ENCODE results near the gene ZNF341.
A peak's percentile ranks its signal among the peaks of the same experiment; 100 is the strongest.

Gene ZNF341

GRCh38 chr20:33732166-33732970 lies 572 bp downstream of the ZNF341 start:
- peak; percentile 93 for DNase-seq

DNA sequence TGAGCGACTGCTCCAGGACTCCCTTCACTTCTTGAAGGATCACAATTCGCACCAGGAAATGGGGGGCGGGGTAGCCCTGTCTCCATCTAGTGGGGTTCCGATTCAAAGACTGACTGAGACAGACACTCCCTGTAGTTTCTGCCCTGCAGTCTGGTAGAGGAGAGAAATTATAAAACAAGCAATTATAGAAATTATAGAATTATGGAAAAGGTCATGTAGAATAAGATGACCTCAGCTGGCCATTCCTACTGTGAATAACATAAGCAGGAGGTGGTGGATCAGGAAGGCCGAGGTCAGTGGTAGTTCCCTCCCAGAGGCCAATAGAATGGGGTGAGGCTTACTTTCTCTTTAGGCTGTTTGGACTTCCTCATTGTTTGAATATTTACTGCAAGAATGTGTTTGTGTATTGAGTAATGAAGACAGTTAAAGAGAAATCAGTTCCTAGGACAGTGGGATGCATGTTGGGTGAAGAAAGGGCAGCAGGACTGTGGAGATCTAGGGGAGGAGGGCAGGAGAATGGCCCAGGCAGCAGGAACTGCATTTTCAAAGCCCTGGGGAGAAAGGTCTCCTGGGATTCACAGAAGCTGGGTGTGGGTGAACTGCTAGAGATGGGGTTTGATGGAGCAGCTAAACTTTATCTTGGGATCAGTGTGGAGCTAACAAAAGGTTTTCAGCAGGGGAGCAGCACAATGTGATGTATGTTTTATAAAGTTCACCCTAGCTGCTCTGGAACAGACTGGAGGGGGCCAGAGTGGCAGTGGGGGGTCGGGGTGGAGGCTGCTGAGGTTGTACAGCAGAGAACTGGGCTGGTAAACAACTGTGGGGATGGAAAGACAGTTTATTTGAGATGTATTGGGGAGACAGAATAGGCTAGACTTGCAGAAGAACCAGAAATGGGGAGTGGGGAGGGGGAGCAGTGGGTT lies 2.1 kb downstream of the ZNF341 start:
- no peak for DNase-seq

GRCh38 chr20:33736962-33737361 lies 5.2 kb downstream of the ZNF341 start:
- no peak for DNase-seq

- DNase-seq, result no peak
Observed at GRCh38 chr20:33739493-33739892, 7.7 kb downstream of the ZNF341 start.

- DNase-seq, result no peak
Observed at GRCh38 chr20:33740189-33740588, 8.4 kb downstream of the ZNF341 start.

- no peak for DNase-seq
Observed at GRCh38 chr20:33744181-33744580, 12.4 kb downstream of the ZNF341 start.

GRCh38 chr20:33744773-33745385 lies 13.1 kb downstream of the ZNF341 start:
- DNase-seq, result no peak

GRCh38 chr20:33746325-33746998 lies 14.7 kb downstream of the ZNF341 start:
- DNase-seq, result no peak

DNA sequence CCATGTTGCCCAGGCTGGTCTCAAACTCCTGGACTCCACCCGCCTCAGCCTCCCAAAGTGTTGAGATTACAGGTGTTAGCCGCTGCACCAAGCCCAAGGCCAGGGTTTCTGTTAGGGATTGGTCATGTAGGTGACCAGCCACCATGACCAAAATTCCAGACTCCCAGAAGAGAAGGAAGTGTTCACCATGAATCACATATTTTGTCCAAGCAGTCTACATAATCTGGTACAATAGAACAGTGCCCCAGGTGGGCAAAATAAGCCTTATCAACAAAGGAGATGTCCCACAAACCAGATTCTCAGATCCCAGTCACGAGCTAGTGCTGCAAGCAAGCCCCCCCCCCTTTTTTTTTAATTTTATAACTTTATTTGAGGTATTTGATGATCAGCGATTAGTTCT lies 20.0 kb downstream of the ZNF341 start:
- no peak for DNase-seq

DNA sequence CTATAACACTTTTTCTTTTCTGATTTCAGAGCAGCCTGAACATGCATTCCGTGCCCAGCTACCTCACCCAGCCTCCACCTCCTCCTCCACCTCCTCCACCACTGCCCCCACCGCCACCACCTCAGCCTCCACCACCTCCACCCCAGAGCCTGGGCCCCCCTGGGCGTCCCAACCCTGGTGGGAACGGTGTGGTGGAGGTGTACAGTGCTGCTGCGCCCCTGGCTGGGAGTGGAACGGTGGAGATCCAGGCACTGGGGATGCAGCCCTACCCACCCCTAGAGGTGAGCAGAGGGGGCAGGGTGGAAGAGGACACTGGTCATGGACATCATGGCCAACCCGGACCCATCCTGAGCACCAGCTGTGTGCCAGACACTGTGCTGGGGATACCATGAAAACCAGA lies 21.3 kb downstream of the ZNF341 start:
- DNase-seq, result no peak

DNA sequence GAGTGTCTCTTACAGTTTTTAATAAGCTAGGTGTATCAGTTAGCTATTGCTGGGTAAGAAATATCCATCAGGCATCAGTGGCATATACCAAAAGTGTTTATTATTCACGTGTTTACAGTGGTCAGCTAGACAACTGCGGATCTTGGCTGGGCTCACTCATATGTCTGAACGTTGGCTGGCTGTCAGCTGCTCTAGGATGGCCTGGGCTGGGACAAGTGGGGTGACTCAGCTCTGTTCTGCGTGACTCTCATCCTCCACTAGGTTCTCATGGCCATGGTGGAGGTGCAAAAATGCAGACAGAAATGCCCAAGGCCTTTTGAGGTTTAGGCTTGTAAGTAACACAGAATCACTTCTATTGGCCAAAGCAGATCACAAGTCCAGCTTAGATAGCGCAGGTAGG lies 22.0 kb downstream of the ZNF341 start:
- peak; percentile 68 for DNase-seq

DNA sequence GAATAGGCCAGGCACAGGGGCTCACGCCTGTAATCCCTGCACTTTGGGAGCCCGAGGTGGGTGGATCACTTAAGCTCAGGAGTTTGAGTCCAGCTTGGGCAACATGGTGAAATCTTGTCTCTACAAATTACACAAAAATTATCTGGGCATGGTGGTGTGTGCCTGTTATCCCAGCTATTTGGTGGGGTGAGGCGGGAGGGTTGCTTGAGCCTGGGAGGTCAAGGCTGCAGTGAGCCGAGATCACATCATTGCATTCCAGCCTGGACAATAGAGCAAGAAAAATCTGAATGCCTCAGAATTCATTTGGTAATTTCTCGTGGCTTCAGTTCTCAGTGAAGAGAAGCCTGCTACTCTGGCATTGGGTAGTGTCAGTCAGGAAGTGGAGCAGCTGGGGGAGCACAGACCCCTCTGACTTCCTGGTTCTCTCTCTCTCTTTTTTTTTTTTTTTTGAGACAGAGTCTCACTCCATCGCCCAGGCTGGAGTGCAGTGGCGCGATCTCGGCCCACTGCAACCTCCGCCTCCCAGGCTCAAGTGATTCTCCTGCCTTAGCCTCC lies 24.2 kb downstream of the ZNF341 start:
- peak; percentile 51 for DNase-seq

DNA sequence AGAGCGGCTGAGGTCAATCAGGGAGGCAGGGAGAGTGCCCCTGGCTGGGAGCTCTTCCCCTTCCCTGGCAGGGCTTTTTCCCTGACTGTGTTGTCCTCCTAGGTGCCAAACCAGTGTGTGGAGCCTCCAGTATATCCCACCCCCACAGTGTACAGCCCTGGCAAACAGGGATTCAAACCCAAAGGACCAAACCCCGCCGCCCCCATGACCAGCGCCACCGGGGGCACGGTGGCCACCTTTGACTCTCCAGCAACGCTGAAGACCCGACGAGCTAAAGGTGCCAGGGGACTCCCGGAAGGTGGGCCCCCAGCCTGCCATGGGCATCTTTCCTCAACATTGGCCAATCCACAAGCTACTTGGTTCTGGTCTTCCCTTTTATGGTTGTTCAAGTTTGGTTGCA lies 25.2 kb downstream of the ZNF341 start:
- no peak for DNase-seq

DNA sequence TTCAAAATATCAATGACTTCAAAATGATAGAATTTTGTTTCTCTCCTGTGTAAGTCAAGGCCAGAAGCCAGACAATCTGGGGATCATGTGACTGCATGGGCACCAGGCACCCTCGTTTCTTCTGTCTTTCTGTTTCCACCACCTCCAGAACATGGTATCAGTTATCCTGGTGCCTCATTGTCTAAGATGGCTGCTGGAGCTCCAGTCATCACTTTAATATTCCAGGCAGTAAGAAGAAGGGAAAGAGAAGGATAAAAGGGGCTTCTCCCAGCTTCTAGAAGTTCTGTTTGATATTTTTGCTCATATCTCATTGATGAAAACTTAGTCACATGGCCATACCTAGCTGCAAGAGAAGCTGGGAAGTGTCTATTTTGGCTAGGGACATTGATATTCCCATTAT lies 25.7 kb downstream of the ZNF341 start:
- DNase-seq, result no peak

DNA sequence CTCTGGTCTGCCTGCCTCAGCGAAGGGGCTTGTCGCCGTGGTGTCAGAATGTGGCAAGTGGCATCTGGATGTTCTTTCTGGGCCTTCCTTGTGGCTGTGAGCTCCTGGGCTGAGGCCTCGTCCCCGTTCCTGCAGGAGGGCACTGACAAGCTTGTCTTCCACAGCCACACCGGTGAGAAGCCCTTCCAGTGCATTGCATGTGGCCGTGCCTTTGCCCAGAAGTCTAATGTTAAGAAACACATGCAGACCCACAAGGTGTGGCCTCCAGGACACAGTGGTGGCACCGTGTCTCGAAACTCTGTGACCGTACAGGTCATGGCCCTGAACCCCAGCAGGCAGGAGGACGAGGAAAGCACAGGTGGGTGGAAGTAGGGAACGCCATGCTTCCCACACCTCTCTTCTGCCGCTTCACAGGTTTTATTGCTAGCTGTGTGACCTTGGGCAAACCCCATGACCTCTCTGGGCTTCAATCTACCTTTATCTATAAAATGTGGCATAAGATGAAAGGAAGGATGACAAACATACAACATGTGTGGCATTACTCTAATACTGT lies 30.0 kb downstream of the ZNF341 start:
- DNase-seq, result no peak

DNA sequence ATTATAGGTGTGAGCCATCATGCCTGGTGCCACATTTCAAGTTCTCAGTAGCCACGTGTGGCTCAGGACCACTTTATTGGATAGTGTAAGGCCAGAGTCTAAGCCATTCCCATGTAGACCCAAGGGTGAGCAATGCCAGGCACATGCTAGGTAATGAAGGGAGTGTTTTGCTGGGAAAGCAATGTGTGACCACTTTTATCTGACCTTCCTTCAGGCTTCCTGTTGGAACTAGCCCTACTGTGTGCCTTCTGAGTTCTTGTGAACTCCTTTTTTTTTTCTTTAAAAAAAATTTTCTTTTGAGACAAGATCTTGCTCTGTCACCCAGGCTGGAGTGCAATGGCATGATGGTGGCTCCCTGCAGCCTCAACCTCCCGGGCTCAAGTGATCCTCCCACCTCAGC lies 33.3 kb downstream of the ZNF341 start:
- no peak for DNase-seq

DNA sequence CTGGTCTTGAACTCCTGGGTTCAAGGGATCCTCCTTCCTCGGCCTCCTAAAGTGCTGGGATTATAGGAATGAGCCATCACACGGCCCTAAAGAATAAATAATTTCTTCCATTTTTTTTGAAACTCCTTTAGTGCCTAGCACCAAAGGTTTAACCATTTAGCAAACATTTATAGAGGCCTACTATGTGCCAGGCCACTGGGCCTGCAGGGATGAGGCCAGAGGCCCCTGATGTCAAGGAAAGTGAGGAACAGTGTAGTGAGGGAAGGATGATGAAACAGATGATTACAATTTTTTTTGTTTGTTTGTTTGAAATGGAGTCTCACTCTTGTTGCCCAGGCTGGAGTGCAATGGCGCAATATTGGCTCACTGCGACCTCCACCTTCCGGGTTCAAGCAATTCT lies 33.8 kb downstream of the ZNF341 start:
- DNase-seq, result no peak

DNA sequence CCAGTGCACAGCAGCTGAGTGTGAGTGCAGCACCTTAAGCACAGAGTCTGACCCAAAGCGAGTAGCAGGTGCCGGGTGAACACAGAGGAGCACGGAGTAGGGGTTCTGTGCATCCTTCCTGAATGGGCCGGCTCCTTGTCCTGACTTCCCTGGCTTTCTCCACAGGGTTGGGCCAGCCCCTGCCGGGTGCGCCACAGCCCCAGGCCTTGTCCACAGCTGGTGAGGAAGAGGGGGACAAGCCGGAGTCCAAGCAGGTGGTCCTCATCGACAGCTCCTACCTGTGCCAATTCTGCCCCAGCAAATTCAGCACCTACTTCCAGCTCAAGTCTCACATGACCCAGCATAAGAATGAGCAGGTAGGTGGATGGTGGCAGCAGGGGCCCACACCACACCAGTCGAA lies 34.9 kb downstream of the ZNF341 start:
- DNase-seq, result no peak

DNA sequence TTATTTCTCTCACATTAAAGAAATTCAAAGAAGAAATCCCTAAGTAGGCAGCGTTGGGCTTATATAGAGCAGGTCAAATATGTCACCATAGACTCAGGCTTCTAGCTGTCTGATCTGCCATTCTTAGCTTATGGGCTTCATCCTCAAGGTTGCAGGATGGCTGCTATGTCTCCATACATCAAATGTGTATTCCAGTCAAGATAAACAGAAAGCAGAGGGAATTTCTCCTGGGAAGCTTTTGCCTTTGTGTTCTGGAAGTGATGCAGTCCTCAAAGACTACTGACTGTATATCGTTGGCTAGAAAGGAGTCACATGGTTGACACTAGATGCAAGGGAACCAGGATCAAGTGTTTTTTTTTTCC lies 36.0 kb downstream of the ZNF341 start:
- no peak for DNase-seq

DNA sequence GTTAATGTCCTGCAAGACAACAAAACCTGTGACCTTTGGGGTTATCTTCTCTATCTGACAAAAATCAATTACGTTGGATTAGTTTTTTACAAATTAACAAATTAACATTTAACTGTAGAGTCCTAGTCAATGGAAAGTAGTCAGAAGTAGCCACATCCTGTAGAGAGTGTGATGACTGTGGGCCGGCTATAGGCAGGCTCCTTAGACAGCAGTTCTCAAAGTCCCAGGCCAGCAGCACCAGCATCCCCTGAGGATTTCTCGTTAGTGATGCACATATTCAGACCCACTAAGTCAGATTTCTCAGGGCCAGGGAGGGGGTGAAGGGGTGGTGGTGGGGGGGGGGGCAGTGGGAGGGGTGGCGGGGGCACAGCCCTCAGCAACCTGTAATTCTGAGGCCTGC lies 37.2 kb downstream of the ZNF341 start:
- peak; percentile 50 for DNase-seq

DNA sequence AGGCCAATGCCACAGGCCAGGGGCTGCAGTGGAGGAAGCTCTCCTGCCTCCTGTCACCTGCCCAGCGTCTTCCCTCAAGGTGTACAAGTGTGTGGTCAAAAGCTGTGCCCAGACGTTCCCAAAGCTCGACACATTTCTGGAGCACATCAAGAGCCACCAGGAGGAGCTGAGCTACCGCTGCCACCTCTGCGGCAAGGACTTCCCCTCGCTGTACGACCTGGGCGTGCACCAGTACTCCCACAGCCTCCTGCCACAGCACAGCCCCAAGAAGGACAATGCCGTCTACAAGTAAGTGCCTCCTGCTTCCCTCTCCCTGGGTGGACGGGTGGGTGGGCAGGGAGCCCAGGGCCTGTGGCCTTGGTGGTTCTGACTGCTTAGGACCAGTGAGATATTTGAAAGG lies 38.2 kb downstream of the ZNF341 start:
- no peak for DNase-seq

DNA sequence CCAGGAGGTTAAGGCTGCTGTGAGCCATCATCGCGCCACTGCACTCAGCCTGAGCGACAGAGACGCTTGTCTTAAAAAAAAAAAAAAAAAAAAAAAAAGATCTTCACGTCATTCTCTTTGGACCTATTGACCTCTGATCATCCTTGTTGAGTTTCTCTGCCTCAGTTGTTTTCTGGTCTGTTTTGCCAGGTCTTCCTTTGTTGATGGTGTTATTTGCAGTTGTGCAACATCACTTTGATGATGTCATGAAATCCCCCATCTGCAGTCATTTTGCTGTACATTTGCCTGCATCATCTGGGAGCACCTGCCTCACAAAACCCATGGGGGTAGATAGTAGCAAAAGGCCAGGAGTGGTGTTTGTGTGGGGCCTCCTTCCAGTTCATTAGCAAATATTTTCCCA lies 40.1 kb downstream of the ZNF341 start:
- no peak for DNase-seq

- no peak for DNase-seq
Observed at GRCh38 chr20:33772439-33772838, 40.6 kb downstream of the ZNF341 start.

Measured in islet precursor cell (in vitro differentiated cells).